Upper lobe of left lung (tissue), 4 donors: ENCODE results near the gene BORCS6.

Experiments used
- EP300 ChIP-seq, 4 donors: sonication (generic); formaldehyde crosslinking; IDR thresholded peaks; one replicate each; pipeline ENCODE4 v1.5.1; 2017; ENCODE audit warnings: antibody characterized with exemption in 4 of 4, control low read depth in 2 of 4
- POLR2A ChIP-seq, 4 donors: fragments of 450-650 bp; IDR thresholded peaks; one replicate each; pipeline ENCODE4 v1.5.1; 2016 to 2017; ENCODE audit warnings: antibody characterized with exemption in 4 of 4, mild to moderate bottlenecking in 2 of 4
- POLR2AphosphoS5 ChIP-seq, 2 donors: sonication (generic); formaldehyde crosslinking; IDR thresholded peaks; one replicate each; pipeline ENCODE4 v1.5.1; 2017; ENCODE audit warnings: antibody characterized with exemption in 2 of 2
- TF ChIP-seq, protein P1 (sequence below), 6 experiments: fragments of 450-650 bp in 4 of 6; fragments of 200-600 bp in 2 of 6; sonication (generic) in 2 of 6; IDR thresholded peaks; one replicate each; pipeline ENCODE4 v1.5.1; 2016 to 2019; ENCODE audit warnings: antibody characterized with exemption in 6 of 6

DNA sequence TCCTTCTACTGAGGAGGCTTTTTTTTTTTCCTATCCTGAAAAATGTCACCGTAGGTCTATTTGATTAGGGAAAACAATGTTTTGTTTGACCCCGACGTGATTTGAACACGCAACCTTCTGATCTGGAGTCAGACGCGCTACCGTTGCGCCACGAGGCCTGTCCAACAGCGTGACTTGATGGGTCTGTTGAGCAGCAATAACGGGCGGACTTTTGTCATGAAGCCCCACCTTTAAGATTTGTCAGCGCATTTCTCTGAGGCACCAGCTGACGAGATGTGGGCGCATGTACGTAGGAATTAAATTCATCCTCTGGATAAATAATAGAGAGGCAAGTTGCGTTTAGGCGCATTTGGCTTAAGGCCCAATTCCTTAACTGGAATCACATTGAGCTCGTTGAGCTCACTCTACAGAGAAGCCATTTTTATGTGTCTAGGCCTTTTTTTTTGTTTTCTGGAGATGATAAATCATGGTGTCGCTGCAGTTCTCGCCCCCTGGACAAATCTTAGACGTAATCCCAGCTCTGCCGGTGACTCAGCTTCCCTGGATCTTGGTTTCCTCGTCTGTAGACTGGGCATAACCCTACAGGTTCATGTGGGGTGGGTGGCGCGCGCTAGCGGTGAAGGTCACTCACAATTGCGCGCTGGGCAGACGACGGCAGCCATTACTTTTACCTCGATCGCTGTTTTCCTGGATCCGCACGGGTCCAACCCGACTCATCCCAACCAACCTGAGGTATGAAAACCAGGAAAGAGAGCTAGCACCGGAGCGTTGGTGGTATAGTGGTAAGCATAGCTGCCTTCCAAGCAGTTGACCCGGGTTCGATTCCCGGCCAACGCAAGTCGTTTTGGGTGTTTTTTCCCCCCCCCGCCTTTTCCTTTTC, 31.0 kb upstream of the BORCS6 start:
- TF ChIP-seq, protein P1, sequence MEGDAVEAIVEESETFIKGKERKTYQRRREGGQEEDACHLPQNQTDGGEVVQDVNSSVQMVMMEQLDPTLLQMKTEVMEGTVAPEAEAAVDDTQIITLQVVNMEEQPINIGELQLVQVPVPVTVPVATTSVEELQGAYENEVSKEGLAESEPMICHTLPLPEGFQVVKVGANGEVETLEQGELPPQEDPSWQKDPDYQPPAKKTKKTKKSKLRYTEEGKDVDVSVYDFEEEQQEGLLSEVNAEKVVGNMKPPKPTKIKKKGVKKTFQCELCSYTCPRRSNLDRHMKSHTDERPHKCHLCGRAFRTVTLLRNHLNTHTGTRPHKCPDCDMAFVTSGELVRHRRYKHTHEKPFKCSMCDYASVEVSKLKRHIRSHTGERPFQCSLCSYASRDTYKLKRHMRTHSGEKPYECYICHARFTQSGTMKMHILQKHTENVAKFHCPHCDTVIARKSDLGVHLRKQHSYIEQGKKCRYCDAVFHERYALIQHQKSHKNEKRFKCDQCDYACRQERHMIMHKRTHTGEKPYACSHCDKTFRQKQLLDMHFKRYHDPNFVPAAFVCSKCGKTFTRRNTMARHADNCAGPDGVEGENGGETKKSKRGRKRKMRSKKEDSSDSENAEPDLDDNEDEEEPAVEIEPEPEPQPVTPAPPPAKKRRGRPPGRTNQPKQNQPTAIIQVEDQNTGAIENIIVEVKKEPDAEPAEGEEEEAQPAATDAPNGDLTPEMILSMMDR (IDR thresholded peaks at IDR 0.05): no peak
- TF ChIP-seq EP300 (IDR thresholded peaks at IDR 0.05) (peak in 1 of 4 donors; percentile 9), POLR2AphosphoS5 (IDR thresholded peaks at IDR 0.05) (peak in 1 of 2 donors; percentile 78), POLR2A (IDR thresholded peaks at IDR 0.05) (peak in 2 of 4 donors; percentile 30 to 38)
